Endothelial cell of umbilical vein (primary cell): Measurements from ENCODE around the gene SLC9B1. TPM values are rescaled to one million over a fixed set of nuclear protein-coding genes. Genes with fewer than 3 reads are reported as not detected.

ENCODE experiments used
- BruUV-seq: library from RNA; stranded (reverse); fragments of 400-500 nt; replicated peaks from 2 replicates; lab custom pipeline; 2021; lab: Mats Ljungman, UMichigan
- CTCF ChIA-PET: fragments of 300-600, 350-600 bp; sonication (Branson Sonifier 250); formaldehyde crosslinking; loops from one replicate; lab custom pipeline; 2021; ENCODE audit warnings: antibody characterized with exemption, inconsistent platforms; lab: Charles Lee
- POLR2A ChIA-PET: fragments of 300-600, 350-600 bp; sonication (Branson Sonifier 250); formaldehyde crosslinking; loops from one replicate; lab custom pipeline; 2021; ENCODE audit warnings: antibody characterized with exemption, inconsistent platforms; lab: Charles Lee
- DNase-seq: peaks from one replicate; pipeline ENCODE4 v3.0.0-alpha.2; 2011; ENCODE audit warnings: low read depth, low spot score
- FAIRE-seq: peaks from 2 replicates; lab custom pipeline; 2011; peaks lifted over from hg19 to GRCh38; lab: Jason Lieb, UNC
- H2AFZ ChIP-seq: 2 replicates; pipeline ENCODE4 v1.6.0; 2012; ENCODE audit warnings: low read depth, low read length, control low read depth, inconsistent platforms
- H3K27ac ChIP-seq: 2 replicates; pipeline ENCODE4 v1.5.1; 2011; ENCODE audit warnings: low read depth, mild to moderate bottlenecking, control low read depth, low read length, moderate library complexity; ENCODE audit not compliant: insufficient read depth
- H3K27me3 ChIP-seq, 2 experiments: 2 replicates each; pipeline versions ENCODE4 v1.6.0 to v1.6.1; 2011; ENCODE audit warnings: low read length in 2 of 2, mixed read lengths in 1 of 2; ENCODE audit not compliant: control insufficient read depth in 2 of 2, insufficient read depth in 2 of 2
- H3K36me3 ChIP-seq, 2 experiments: 2 replicates in 1 of 2; 3 replicates in 1 of 2; pipeline ENCODE4 v1.5.1; 2011; ENCODE audit warnings: low read length in 2 of 2, mild to moderate bottlenecking in 1 of 2, moderate library complexity in 1 of 2; ENCODE audit not compliant: control insufficient read depth in 2 of 2, insufficient read depth in 2 of 2; ENCODE audit errors: extremely low read depth in 1 of 2
- H3K4me1 ChIP-seq: 3 replicates; pipeline ENCODE4 v1.5.1; 2011; ENCODE audit warnings: mild to moderate bottlenecking, low read length; ENCODE audit not compliant: control insufficient read depth, insufficient read depth; ENCODE audit errors: extremely low read depth
- H3K4me2 ChIP-seq: 2 replicates; pipeline ENCODE4 v1.6.1; 2011; ENCODE audit warnings: low read length, control low read depth, mixed read lengths; ENCODE audit not compliant: insufficient read depth
- H3K4me3 ChIP-seq, 3 experiments: fragments of 200-600 bp in 1 of 3; sonication (generic), shearing (Covaris generic) in 1 of 3; replicated peaks in 1 of 3; 2 replicates each; pipeline ENCODE4 v1.5.1; 2011 to 2016; ENCODE audit warnings: control low read depth in 3 of 3, low read length in 3 of 3, mild to moderate bottlenecking in 2 of 3, inconsistent platforms in 1 of 3, low read depth in 1 of 3, moderate library complexity in 1 of 3; ENCODE audit not compliant: insufficient read depth in 1 of 3
- H3K79me2 ChIP-seq: 2 replicates; pipeline ENCODE4 v1.6.0; 2012; ENCODE audit warnings: low read length, inconsistent platforms; ENCODE audit not compliant: control insufficient read depth, insufficient read depth
- H3K9ac ChIP-seq: replicated peaks from 2 replicates; pipeline ENCODE3; 2011; ENCODE audit warnings: low read length, control low read depth; ENCODE audit not compliant: insufficient read depth; ENCODE audit errors: extremely low read depth
- H3K9me1 ChIP-seq: replicated peaks from 3 replicates; pipeline ENCODE4 v1.6.0; 2011; ENCODE audit warnings: mild to moderate bottlenecking, low read length; ENCODE audit not compliant: control insufficient read depth, insufficient read depth; ENCODE audit errors: extremely low read depth
- H3K9me3 ChIP-seq: replicated peaks from 2 replicates; pipeline ENCODE4 v1.5.1; 2012; ENCODE audit warnings: low read length, inconsistent platforms; ENCODE audit not compliant: control insufficient read depth, insufficient read depth
- H4K20me1 ChIP-seq: replicated peaks from 2 replicates; pipeline ENCODE3; 2011; ENCODE audit warnings: mild to moderate bottlenecking, low read length; ENCODE audit not compliant: control insufficient read depth, insufficient read depth; ENCODE audit errors: extremely low read depth
- GATA2 ChIP-seq: IDR thresholded peaks from 2 replicates; pipeline ENCODE4 v1.7.0; 2011; ENCODE audit warnings: low read depth, mild to moderate bottlenecking, moderate library complexity, mixed read lengths, low read length; ENCODE audit not compliant: insufficient read length, insufficient read depth
- JUN ChIP-seq: IDR thresholded peaks from 2 replicates; pipeline ENCODE4 v1.6.1; 2011; ENCODE audit warnings: borderline replicate concordance, low read depth; ENCODE audit not compliant: insufficient read length, insufficient read depth
- MYC ChIP-seq: IDR thresholded peaks from one replicate; pipeline ENCODE4 v1.6.1; 2011; ENCODE audit warnings: mild to moderate bottlenecking, low read depth, low read length
- POLR2A ChIP-seq: IDR thresholded peaks from 2 replicates; pipeline ENCODE4 v1.6.1; 2012; ENCODE audit warnings: low read depth, mild to moderate bottlenecking, control low read depth, low read length
- dilution Hi-C: fragments of 300-500 bp; cut with MboI; formaldehyde crosslinking; loops from one replicate; pipeline ENCODE4 v1.15.0; 2019; ENCODE audit warnings: low sequenced_read_pairs; ENCODE audit not compliant: extremely low pct_ligation_motif_present
- intact Hi-C: fragments of 100-400 bp; cut with micrococcal nuclease; formaldehyde crosslinking; loops from one replicate; pipeline ENCODE4 v1.10.0; 2022
- polyA plus RNA-seq, 4 experiments: library from polyadenylated mRNA; depleted of rRNA in 3 of 4; stranded (reverse) in 3 of 4; unstranded in 1 of 4; fragments of >200 nt; gene quantifications; 2 replicates each; pipeline versions ENCODE4 v1.2.1 to v1.2.3, GENCODE V29; 2011 to 2012; ENCODE audit warnings: missing spikeins in 1 of 4
- total RNA-seq: library from RNA; stranded (reverse); gene quantifications from 2 replicates; pipeline ENCODE4 v1.2.3, GENCODE V29; 2021
- TF ChIP-seq, protein P1 (sequence below), 2 donors: IDR thresholded peaks; 1 replicate in 1 of 2; 2 replicates in 1 of 2; pipeline ENCODE4 v1.5.1; 2011; ENCODE audit warnings: low read length in 2 of 2, mild to moderate bottlenecking in 2 of 2, moderate library complexity in 2 of 2, control low read depth in 1 of 2, inconsistent platforms in 1 of 2, low read depth in 1 of 2; ENCODE audit not compliant: insufficient read depth in 1 of 2; ENCODE audit errors: extremely low read depth in 1 of 2
- TF ChIP-seq, protein P2 (sequence below): IDR thresholded peaks from 2 replicates; pipeline ENCODE4 v1.6.1; 2011; ENCODE audit not compliant: insufficient read depth, insufficient read length

SLC9B1 gene
- total and polyA plus RNA-seq, 2 donors (not counting 3 experiments of a cell fraction or from before 2014, with no cell fraction given): 0.19 to 0.49 TPM

DNA sequence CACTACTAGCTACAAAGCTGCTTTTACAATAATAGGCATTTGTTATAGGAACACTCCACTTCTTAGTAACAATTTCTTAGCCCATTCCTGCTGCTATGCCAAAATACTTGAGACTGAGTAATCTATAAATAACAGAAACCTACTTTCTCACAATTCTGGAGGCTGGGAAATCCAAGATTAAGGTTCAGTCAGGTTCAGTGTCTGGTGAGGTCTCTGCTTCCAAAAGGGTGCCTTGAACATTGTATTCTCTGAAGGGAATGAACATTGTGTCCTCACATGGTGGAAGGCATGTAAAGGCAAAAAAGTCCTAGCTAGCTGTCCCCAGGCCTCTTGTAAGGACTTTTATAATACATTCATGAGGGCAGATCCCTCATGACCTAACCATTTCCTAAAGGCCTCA is 7.0 kb downstream of the SLC9B1 start:
- no TSS peak for BruUV-seq
- H3K27ac ChIP-seq: no peak overlapping the region
- DNase-seq (no peak), FAIRE-seq (no peak)
- H3K9me3 ChIP-seq: no peaks in the 10 kb centered on the region
- intact Hi-C loops: no loop called here
- no peaks in the 10 kb centered on the region for H3K36me3 ChIP-seq
- H2AFZ ChIP-seq: no peak overlapping the region
- ChIA-PET POLR2A (no interaction called here), CTCF (interaction anchor here (1.0 to 3.9 kb wide), 2 partner anchors 392 to 581 kb away, joined by 3 to 28 read pairs; no protein-coding TSS in a partner anchor)
- no peaks in the 10 kb centered on the region for H3K9me1 ChIP-seq
- no peaks in the 10 kb centered on the region for H3K4me1 ChIP-seq
- H3K4me2 ChIP-seq: no peak overlapping the region
- no peak overlapping the region for H3K4me3 ChIP-seq
- TF ChIP-seq GATA2 (no peak), MYC (no peak), JUN (no peak)
- TF ChIP-seq, protein P1, sequence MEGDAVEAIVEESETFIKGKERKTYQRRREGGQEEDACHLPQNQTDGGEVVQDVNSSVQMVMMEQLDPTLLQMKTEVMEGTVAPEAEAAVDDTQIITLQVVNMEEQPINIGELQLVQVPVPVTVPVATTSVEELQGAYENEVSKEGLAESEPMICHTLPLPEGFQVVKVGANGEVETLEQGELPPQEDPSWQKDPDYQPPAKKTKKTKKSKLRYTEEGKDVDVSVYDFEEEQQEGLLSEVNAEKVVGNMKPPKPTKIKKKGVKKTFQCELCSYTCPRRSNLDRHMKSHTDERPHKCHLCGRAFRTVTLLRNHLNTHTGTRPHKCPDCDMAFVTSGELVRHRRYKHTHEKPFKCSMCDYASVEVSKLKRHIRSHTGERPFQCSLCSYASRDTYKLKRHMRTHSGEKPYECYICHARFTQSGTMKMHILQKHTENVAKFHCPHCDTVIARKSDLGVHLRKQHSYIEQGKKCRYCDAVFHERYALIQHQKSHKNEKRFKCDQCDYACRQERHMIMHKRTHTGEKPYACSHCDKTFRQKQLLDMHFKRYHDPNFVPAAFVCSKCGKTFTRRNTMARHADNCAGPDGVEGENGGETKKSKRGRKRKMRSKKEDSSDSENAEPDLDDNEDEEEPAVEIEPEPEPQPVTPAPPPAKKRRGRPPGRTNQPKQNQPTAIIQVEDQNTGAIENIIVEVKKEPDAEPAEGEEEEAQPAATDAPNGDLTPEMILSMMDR (IDR thresholded peaks at IDR 0.05; ENCODE audit: extremely low read depth in 1 of 2, insufficient read depth in 1 of 2, low read depth in 1 of 2, low read length in 2 of 2): no peak
- TF ChIP-seq, protein P2, sequence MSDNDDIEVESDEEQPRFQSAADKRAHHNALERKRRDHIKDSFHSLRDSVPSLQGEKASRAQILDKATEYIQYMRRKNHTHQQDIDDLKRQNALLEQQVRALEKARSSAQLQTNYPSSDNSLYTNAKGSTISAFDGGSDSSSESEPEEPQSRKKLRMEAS: no peak
- H3K79me2 ChIP-seq: no peaks in the 10 kb centered on the region
- no peaks in the 10 kb centered on the region for H4K20me1 ChIP-seq
- no peak overlapping the region for H3K9ac ChIP-seq
- no peaks in the 10 kb centered on the region for H3K27me3 ChIP-seq
- dilution Hi-C loops: no loop called here

DNA sequence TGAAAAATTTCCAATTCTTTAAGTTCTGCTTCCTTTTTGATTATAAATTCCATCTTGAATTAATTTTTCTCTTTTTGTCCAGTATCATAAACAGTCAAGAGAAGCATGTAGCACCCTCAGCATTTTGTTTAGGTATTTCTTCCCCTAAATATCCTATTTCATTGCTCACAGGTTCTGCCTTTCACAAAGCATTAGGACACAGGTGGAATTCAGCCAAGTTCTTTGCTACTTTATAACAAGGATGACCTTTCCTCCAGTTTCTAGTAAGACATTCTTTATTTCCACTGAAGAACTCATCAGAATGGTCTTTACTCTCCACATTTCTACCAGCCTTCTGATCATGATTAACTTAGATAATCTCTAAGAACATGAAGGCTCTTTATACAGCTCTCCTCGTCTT is 7.4 kb downstream of the SLC9B1 start:
- Histone ChIP-seq H3K9me1 (no peaks in the 10 kb centered on the region), H4K20me1 (no peaks in the 10 kb centered on the region), H3K27me3 (no peaks in the 10 kb centered on the region), H3K4me3 (no peak overlapping the region), H3K9ac (no peak overlapping the region), H3K4me1 (no peaks in the 10 kb centered on the region), H2AFZ (no peak overlapping the region), H3K79me2 (no peaks in the 10 kb centered on the region), H3K27ac (no peak overlapping the region), H3K4me2 (no peak overlapping the region), H3K36me3 (no peaks in the 10 kb centered on the region), H3K9me3 (no peaks in the 10 kb centered on the region)
- no TSS peak for BruUV-seq
- no peak for FAIRE-seq
- POLR2A ChIA-PET: no interaction called here
- no peak for DNase-seq
- TF ChIP-seq POLR2A (no peak), JUN (no peak)
- intact Hi-C loops (no loop called here), dilution Hi-C loops (no loop called here)
- CTCF ChIA-PET: interaction anchor here (3.9 kb wide), 1 partner anchor 392 kb away, joined by 28 read pairs; no protein-coding TSS in a partner anchor
